ENCODE results near the gene TSPAN32.

Gene TSPAN32, protein sequence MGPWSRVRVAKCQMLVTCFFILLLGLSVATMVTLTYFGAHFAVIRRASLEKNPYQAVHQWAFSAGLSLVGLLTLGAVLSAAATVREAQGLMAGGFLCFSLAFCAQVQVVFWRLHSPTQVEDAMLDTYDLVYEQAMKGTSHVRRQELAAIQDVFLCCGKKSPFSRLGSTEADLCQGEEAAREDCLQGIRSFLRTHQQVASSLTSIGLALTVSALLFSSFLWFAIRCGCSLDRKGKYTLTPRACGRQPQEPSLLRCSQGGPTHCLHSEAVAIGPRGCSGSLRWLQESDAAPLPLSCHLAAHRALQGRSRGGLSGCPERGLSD

DNA sequence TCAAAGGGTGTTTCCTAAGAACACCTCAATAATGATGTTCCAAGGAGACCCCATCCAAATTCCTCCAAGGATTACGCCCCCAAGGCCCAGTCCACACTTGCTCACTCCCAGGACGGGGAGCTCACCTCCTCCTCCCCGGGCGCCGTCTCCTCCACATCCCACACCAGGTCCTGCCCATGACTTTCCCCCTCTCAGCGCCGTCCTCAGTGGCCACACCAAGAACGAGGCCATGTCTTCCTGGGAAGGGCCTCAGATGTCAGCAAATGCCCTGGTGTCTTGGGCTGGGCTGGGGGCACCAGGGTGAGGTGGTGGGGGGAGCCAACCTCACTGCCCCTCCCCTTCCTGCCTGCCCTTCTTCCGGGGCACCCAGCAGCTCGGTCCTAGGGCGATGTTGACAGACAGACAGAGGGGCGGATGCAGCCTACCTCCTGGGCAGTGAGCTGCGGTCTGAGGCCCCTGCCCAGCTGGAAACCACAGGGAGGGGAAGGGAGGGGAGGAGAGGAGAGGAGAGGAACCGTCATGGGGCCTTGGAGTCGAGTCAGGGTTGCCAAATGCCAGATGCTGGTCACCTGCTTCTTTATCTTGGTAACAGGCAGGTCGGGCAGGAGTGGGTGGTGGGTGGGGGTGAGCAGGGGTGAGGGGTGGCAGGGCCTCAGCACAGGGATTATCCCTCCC, at the start of gene TSPAN32, which contains the start of gene C11orf21:
Gene TSPAN32 (plus strand): TSS at position 383 of the 675 bp plus-strand sequence. CDS start 137 bp downstream, at position 520.
Gene C11orf21 (minus strand): TSS at position 288 of the 675 bp plus-strand sequence. CDS start 110 bp downstream, at position 178.
- peak; percentile 64 to 72 for DNase-seq

GRCh38 chr11:2252018-2252417, 49.8 kb upstream of the TSPAN32 start:
- no peak for DNase-seq

- DNase-seq = no peak
Measured at GRCh38 chr11:2256293-2256913, 45.4 kb upstream of the TSPAN32 start.

DNA sequence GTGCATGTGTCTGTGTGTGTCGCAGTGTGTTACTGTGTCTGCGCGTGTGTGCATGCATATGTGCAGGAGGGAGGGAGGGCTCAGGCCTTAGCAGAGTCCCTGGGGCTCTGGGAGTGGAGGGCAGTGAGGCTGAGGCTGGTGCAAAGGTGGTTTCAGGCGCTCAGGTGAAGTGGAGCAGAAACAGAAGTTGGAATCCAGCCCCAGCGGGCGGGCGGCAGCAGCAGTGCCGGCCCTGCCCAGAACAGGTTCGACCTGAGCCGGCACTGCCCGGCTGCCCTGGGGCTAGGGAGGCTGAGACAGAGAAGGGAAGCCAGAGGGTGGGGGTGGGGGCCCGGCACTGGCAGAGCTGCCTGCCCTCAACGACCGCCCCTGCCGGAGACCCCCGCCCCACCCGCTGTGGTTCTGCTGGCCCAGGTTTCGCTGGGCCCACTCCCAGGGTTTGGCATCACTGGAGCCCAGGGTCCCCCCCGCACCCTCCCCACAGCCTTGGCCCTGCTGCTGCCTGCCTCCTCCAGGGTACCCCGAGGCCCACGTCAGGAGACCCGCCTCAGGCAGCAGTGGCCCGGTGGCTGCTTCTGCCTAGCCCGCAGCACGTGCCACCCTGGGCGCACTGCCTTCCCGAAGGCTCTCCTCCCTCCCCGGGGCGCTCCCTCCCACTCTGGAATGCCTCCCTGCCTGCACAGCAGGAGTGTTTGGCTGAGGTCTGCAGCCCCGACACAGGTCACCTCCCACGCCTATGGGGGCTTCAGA, 44.7 kb upstream of the TSPAN32 start:
- no peak for DNase-seq

GRCh38 chr11:2258501-2259465, 43.0 kb upstream of the TSPAN32 start:
- DNase-seq = no peak

GRCh38 chr11:2259466-2259830, 42.4 kb upstream of the TSPAN32 start:
- DNase-seq = no peak

- no peak for DNase-seq
Measured at GRCh38 chr11:2259897-2260451, 41.8 kb upstream of the TSPAN32 start.

GRCh38 chr11:2260491-2261364, 41.1 kb upstream of the TSPAN32 start:
- no peak for DNase-seq

- no peak for DNase-seq
Measured at GRCh38 chr11:2261436-2262230, 40.2 kb upstream of the TSPAN32 start.

DNA sequence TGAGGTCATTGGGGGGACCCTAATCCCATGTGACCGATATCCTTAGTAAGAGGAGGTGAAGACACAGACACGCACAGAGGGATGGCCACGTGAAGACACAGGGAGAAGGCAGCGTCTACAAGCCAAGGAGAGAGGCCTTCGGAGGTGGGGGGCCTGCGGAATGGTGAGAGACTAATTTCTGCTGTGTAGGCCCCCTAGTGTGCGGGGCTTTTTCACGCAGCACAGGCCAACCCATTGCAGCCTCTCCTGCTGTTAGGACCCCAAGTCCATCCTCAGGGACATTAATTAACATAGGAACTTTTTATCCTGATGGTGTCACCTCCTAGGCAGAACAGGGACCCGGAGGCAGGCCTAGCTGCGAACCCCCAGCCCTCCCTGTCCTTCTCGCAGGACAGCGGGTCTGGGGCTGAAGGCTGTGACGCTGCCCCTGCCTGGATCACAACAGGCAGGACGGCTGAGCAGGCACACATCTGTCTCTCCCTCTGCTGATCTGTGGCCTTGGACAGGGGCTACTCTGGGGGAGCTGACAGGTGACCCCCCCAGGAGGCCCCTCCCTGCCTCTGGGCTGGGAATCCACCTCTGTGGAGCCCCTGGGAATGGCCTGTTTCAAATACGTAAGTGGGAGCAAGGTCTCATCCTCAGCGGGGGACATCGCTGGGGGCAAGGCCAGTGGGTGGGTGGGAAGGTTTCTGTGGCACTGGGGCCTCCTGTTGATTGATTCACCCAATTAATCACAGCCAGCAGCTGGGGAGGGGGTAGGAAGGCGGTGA, 39.3 kb upstream of the TSPAN32 start:
- no peak for DNase-seq

DNA sequence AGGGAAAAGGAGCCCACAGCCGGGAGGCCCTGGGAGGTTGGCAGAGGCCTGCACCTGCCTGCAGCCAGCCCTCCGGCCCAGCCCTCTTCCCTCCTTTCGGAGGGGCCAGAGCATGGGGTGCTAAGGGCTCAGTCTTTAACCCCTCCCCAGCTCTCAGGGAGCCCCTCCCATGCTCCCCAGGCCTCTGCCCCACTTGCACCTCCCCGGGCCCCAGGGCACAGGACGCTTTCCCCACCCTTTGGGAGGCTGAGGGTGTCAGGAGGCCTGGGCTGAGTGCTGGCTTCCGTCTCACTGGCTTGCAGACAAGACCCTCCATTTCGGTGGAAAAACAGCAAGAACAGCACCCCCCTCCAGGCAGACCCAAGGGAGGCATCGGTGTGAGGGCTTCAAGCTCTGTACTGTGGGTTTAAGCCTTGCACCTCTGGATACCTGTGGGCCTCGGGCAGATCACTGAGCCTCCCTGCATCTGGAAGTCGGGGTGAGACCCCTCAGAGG, 38.7 kb upstream of the TSPAN32 start:
- no peak for DNase-seq

DNA sequence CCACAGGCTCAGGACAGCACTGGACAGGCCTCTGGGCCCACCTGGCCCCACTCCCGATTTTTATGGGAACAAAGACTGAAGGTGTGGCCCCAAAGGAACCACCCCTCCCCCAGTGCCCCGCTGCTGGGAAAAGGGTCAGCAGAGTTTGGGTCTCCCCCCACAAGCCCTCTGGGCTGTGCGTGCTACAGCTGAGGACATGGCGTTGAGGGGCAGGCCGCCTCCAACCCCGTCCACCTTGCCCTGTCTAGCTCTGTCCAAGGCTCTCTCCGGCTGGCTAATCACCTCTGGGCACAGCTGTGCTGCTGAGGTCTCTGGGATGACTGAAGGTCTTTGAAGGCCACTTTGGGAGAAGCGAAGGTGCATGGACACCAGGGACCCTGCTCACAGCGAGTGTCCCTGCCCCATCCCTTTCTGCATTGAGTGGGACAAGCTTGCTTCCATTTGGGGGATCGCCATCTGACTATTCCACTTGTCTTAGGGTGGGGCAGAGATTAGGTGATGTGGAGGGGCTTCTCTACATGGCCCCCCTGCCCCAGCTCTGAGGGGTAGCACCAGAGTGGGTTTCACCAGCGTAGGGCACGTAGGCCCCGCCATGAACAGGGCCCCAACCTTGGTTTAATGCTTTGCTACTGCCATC, 38.0 kb upstream of the TSPAN32 start:
- no peak for DNase-seq

- no peak for DNase-seq
Measured at GRCh38 chr11:2264366-2265053, 37.3 kb upstream of the TSPAN32 start.

- peak; percentile 32 to 50 for DNase-seq
Measured at GRCh38 chr11:2265396-2265795, 36.4 kb upstream of the TSPAN32 start.

DNA sequence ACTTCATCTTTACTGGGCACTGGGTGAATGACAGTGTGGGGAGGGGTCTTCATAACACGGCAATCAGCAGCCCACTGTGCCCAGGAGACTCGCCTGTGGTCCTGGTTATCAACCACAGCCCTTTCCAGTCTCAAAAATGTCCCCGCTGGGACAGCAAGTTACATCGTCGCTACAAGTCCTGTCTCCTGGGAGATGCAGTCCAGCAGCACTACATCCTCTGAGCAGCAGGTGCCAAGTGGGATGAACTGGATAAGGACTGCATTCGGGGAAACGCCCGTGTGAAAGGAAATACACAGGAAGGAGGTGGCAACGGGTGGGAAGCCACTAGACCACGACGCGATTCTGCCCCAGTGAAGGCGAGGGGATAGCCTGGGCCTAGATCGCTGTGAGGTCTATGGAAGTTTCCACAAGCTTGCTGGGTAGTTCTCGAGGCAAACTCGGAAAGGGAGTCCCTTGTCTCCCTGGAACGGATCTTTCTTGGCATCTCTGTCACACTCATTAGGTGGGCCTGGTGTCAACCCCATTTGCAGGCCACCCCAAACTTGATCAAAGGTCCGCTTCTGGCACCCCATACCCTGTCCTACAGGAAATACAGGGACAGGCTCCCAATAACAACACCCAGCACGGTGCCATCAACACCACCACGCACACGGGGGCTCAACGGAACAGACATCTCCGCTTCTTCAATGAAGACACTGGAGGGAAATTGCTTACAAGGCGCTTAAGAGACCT, 35.8 kb upstream of the TSPAN32 start:
- DNase-seq = no peak

DNA sequence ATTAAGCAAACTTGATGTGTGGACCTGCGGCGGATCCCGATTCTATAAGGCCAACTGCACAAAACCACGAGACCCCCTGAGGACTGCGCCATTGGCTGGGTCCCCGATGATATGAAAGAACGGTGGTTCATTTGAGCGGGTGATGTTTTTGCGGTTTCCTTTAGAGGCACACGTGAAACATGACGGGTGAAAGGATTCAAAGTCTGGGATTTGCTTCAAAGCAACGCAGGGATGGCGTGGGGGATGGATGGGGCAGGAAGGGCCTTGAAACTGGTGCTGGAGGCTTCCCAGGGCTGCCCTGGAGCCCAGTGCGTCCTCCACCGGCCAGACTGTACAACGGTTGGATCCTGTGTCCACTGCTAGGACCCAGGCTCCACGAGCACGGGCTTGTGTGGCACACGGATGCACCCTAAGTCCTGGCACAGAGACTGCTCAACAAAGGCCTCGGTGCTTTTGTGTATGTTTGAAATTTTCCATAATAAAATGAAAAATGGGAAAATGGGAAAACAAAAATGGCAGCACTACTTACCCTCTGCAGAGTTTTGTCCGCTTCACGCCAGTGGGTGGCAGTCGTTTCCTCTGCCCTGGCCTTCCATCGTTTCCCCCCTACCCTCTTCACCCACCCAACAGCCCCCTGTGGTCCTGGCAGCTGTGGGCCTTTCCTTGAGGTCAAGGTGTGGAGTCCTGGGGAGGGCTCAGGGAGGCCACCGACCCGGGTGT, 35.1 kb upstream of the TSPAN32 start:
- no peak for DNase-seq

Data from activated CD4-positive, alpha-beta T cell treated with anti-CD3 and anti-CD28 coated beads, Interleukin-2, amount 50 U/mL, for 48 hours (primary cell).